Measurements from ENCODE around the gene CKAP5.
"Not testable (repeated sequence)": the region's sequence is repeated elsewhere in the genome, so short reads cannot be mapped to it uniquely, and the experiment has no call there.

The CKAP5 gene

GRCh38 chr11:46850829-46851380, 4.8 kb upstream of the CKAP5 start:
- no peak for DNase-seq

DNA sequence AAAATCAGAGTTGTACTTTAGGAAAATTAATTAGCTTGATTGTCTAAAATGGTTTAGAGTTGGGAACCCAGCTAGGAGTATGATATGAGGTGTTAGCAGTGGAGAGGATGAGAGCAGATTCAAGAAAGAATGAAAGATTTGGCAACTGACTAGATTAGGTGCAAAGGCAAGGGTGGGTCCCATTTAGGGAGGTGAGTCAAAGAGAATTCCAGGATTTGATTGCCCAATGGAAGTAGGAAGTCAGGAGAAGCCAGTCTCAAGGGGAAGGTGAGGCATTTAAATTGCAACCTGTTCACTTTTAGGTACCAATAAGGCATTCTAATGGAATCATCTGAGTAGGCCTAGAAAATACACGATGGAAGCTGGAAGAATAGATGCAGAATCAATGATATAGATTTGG, 3.6 kb upstream of the CKAP5 start:
- DNase-seq = no peak

DNA sequence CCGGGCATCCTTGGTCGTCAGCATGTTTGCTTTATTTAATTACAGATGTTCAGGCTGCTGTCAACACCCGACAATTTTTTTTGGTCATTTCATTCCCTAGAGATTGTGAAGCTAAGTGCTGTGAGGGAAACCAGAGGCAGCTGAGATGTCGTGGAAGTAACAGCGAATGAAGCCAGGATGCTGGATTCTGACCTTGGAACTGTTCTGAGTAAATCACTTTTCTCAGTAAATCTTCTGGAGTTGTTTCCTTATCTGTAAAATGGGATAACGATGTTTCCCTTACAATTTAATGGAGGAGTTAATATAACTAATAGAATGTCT, 390 bp upstream of the CKAP5 start:
- no peak for DNase-seq

DNA sequence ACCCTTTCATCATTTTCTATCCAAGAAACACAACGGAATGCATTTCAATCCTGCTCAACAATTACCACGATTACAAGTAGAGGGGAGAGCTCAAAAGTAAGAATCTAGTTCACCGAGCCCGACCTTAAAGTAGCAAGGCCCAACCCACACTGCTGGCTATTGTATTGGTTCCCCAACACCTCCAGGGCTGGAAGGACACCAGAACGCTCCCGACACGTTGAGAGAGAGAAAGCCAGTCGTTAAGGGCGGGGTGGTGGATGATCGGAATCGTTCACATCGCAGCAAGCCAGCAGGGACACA, 690 bp downstream of the CKAP5 start:
- no peak for DNase-seq

DNA sequence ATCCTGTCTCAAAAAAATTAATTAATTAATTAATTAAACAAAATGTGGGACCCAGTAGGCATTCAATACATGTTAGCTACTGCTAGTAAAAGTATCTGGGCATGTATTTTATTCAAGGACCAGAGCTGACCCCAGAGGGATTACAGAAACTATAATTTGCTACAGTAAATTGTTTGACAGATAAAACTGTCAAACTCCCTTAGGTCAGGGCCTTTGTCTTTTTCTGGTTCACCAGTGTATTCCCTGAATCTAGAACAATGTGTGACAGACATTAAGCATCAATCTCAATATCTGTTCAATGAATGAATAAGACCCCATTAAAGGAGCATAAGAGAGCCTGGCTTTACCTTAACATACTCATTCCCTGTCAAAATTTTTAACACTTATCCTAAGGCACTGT, 6.0 kb downstream of the CKAP5 start:
- DNase-seq = no peak

GRCh38 chr11:46838501-46838900, 7.6 kb downstream of the CKAP5 start:
- DNase-seq = no peak

DNA sequence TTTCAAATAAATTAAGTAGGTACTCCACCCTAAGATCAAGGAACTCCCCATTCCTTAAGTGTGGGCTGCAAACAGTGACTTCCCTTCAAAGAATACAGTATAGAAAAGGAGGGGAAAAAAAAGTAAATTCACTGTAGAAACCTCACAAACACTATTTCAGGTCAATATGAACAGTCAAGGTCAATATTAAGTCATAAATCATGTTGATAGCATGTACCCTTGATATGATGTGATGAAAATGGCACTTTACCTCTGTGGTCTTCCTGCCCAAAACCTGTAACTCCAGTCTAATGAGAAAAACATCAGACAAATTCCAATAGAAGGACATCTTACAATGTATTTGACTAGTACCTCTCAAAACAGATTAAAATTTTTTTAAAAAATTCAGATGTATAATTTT, 8.2 kb downstream of the CKAP5 start:
- DNase-seq = no peak

DNA sequence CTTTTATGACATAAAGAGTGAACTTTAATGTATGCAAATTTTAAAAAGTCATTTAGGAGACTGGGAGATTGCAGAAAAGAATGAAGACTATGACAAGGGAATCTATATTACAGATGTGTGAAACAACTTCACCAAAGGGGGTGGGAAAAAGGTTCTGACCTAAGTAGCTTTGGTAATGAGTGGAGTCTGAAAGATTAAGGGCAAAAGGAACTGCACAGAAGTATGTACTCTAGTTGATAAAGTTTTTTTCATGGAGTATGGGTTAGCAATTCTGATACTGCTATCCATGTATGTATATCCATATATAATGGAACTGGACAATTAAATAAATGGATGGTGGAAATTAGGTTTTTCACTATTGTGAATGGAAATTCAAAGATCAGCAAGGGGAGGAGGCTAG, 9.2 kb downstream of the CKAP5 start:
- no peak for DNase-seq

- DNase-seq = no peak
These were observed 9.6 kb downstream of the CKAP5 start for GRCh38 chr11:46836431-46836830.

DNA sequence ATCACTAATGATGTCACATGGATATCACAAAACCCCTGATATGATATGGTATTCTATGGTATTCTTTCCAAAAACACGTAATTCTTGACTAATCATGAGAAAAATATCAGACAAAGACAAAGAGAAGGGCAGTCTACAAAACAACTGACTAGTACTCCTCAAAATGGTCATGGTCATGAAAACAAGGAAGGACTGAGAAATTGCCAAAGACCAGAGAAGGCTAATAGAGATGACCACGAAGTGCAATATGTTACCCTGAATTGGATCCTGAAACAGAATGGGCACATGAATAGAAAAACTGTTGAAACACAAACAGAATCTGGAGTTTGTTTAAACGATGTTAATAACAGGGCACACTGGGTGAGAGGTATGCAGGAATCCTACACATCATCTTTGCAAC, 10.2 kb downstream of the CKAP5 start:
- DNase-seq = no peak

GRCh38 chr11:46834821-46835220, 11.3 kb downstream of the CKAP5 start:
- DNase-seq = no peak

DNA sequence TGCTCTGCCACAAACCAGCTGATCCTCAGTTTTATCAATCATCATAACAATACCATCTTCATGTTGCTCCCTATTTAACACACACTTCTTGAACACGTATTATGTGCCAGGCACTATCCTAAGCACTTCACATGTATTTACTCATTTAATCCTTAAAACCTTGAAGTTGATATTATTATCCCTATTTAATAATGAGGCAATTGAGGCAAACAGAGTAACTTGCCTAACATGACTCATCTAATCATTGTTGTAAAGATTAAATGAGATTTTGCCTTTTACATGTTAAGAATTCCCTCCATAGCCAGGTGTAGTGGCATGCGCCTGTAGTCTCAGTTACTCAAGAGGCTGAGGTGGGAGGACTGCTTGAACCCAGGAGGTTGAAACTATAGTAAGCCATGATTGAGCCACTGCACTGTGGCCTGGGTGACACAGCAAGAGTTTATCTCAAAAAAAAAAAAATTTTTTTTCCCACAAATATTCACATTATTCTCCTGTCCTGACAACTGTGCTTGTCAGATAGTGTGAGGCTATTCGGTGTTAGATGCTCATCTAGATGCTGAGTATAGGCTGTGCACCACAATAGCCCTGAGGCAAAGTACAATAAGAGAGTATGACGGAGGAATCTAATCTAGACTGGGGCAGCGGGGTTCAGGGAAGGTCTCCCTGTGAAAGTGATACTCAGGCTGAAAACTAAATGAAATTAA, 13.4 kb downstream of the CKAP5 start:
- DNase-seq = no peak

DNA sequence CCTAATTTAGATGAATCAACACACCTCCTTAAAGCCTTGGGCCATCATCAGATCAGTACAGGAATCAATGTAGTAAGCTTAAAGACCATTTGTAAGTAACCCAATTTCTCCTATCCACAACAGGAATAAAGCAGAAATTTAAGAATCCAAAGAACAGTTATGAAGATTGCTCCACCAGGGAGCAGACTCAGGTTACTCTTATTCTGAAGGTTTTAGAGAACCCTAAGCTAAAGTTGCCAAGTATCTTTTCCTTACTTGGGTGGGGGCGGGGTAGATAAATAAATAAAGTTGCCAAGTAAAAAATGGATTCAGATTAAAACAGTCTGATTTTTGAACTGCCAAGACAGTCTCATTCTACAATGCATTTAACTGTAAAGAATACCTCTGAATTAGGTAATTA, 18.1 kb downstream of the CKAP5 start:
- DNase-seq = no peak

GRCh38 chr11:46826310-46827044, 19.6 kb downstream of the CKAP5 start:
- peak; percentile 59 to 60 for DNase-seq

DNA sequence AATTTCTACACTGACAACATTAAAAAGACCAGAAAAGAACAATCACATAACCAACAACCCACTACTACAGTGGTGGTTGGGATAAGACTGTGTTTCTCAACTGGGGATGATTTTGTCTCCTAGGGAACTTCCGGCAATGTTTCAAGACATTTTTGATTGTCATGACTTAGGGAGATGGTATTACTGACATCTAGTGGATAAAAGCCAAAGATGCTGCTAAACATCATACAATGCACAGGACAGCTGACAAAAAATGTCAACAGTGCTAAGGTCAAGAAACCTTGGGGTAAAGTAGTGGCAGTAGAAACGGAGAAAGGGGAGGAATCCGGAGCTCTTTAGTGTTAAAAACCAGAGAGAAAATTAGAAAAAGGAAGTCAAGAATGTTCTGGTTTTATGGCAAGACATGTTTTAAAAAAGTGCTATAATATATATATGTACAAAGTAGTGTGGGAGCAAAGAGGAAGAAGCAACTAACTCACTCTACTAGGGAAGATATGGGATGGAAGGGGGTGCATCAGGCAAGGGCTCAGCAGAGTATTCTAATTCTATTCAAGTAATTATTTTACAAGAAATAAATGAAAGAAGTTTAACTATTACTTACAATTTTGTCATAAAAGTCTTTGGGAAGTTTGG, 37.2 kb downstream of the CKAP5 start:
- DNase-seq = no peak

DNA sequence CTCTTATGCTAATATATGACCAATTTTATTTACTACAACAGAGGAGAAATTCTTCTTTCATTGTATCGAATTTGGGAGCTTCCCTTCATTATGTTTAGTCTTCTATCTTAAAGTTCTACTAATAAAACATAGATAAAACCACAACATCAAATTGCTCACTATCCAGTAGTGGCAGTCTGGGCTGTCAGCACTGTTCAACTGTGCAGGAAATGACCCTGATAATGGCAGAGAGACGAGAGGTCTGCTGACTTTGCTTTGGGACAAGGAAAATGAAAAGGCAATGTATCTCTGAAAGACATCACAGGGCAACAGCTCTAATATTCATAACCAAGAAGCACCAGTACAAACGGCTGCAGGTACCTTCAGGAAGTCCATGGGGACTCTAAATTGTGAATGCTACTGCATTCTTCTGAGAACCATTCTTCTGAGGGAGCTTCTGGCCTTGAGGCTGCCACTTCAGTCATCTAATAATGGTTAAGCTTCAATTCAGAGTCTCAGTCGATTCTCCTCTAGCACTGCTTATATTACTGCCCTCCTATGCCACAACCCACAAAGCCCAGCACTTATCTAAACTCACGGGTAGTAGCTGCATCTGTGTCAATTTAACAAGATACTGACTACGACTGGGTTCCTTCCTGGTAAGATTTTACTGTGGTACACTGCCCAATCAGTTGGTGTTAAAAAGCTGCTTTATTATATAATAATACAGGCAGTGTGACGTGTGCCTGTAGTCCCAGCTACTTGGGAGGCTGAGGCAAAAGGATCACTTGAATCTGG, 44.2 kb downstream of the CKAP5 start:
- no peak for DNase-seq

- DNase-seq = no peak
These were observed 45.9 kb downstream of the CKAP5 start for GRCh38 chr11:46800177-46800576.

GRCh38 chr11:46799725-46800124, 46.4 kb downstream of the CKAP5 start:
- DNase-seq = not testable (repeated sequence)

GRCh38 chr11:46778416-46778815, 67.7 kb downstream of the CKAP5 start:
- no peak for DNase-seq

DNA sequence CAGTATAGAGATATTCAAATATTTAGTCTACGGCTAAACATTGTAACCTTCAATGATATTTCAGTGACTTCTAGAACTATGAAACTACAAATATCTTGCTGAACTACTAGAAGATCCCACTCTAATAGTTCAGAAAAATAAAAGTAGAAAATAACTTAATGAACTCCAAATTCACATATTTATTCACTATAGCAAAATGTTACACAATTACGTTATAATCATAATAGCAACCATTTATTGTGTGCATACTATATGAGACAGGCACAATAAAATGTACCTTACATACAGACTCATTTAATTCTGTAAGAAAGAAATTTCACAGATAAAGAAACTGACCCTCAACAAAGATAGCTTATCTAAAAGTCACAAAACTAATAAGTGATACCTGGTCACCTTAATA, 69.2 kb downstream of the CKAP5 start:
- DNase-seq = no peak

- no peak for DNase-seq
These were observed 76.4 kb downstream of the CKAP5 start for GRCh38 chr11:46769636-46770221.

GRCh38 chr11:46766656-46767055, 79.4 kb downstream of the CKAP5 start:
- DNase-seq = no peak

GRCh38 chr11:46762248-46762647, 83.8 kb downstream of the CKAP5 start:
- no peak for DNase-seq

Data from activated CD4-positive, alpha-beta T cell treated with anti-CD3 and anti-CD28 coated beads, Interleukin-2, amount 50 U/mL, for 4 hours (primary cell).